Erythroblast (primary cell): ENCODE measurements around the gene SDHB.
A peak's percentile ranks its signal among the peaks of the same experiment; 100 is the strongest.

ENCODE experiments used
- DNase-seq, 2 experiments: peaks; one replicate each; lab custom pipeline; 2025; lab: John Stamatoyannopoulos, UW
- GATA1 ChIP-seq: IDR thresholded peaks from 2 replicates; pipeline ENCODE4 v1.6.1; 2011; ENCODE audit warnings: low read depth, mild to moderate bottlenecking, control low read depth, low read length, moderate library complexity
- POLR2A ChIP-seq: IDR thresholded peaks from 2 replicates; pipeline ENCODE4 v1.6.1; 2011; ENCODE audit warnings: mild to moderate bottlenecking, low read length

SDHB gene

GRCh38 chr1:17045634-17046333, 8.0 kb downstream of the SDHB start:
- TF ChIP-seq POLR2A (no peak), GATA1 (no peak)
- DNase-seq = peak; percentile 52 to 60

GRCh38 chr1:17045150-17045549, 8.7 kb downstream of the SDHB start:
- DNase-seq = peak in 1 of 2 experiments; percentile 23
- no peak for TF ChIP-seq POLR2A
- no peak for TF ChIP-seq GATA1

- no peak for DNase-seq
These were observed 10.2 kb downstream of the SDHB start for GRCh38 chr1:17043676-17044075.

DNA sequence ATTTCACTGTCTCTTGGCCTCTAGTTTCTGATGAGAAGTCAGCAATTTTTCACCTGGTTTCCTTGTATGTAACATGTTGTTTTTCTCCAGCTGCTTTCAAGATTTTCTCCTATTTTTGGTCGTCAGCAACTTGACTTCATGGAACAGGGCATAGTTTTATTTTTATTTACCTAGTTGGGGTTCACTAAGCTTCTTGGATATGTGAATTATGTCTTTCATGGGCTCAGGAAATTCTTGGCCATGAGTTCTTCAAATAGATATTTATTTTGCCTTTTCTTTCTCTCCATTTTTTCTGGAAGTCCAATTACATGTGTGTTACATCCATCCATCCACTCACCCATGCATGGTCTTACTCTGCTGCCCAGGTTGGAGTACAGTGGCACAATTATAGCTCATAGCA, 13.7 kb downstream of the SDHB start:
- DNase-seq = no peak

More at GRCh38 chr1:17043676-17044075, 10.2 kb downstream of the SDHB start:
- no peak for TF ChIP-seq POLR2A
- TF ChIP-seq GATA1 = no peak

DNA sequence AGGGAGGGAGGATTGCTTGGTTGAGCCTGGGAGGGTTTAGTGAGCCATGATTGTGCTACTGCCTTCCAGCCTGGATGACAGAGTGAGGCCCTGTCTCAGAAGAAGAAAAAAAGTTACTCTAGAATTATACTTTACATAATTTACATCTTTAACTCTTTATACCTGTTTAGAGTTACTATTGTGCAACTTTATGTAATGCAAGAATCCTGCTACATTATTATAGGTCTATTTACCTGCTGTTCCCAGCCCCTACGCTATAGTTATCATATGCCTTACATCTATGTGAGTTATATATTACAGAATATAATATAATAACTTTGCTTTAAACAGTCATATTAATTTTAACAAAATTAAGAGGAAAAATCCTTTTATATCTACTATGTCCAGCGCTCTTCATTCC, 14.3 kb downstream of the SDHB start:
- DNase-seq = no peak
- no peak for TF ChIP-seq POLR2A
- no peak for TF ChIP-seq GATA1

More for the DNA sequence above, 13.7 kb downstream of the SDHB start:
- TF ChIP-seq GATA1 = no peak
- TF ChIP-seq POLR2A = no peak

DNA sequence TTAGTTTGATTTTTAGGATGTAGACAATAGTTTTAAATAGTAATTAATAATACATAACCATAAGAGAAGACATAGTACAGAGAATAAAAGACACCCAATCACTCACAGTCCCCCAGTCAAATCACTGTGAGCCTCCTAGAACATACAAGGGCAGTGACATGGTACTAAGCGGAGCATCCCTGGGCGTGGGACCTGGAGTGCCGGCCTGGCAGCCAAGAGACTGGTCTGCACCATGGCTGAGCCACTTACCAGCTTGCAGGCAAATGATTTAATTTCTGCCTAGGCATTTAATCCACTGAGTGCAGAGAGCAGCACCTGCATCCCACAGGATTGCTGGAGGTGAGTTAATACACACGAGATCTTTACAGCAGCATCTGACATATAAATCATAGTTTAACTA, 20.4 kb downstream of the SDHB start:
- DNase-seq = no peak
- TF ChIP-seq POLR2A (no peak), GATA1 (no peak)

DNA sequence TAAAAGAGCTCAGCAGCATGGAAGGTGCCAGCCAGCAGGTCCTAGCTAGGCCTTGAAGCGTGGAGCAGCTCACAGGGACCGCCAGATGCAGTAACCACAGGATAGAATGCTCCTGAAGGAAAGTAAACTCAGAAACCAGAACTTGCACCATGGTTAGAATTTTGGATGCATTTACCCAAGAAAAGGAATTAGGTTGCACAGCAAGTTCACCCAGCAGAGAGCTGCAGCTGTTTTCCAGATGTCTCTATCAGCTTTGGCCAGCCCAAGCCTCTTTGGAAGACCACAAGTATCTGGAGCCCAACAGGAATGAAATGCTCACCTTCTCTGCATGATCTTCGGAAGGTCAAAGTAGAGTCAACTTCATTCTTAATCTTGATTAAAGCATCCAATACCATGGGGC, 21.1 kb downstream of the SDHB start:
- no peak for DNase-seq
- TF ChIP-seq GATA1 (no peak), POLR2A (no peak)

GRCh38 chr1:17031436-17031835, 22.4 kb downstream of the SDHB start:
- TF ChIP-seq POLR2A = no peak
- DNase-seq = no peak

DNA sequence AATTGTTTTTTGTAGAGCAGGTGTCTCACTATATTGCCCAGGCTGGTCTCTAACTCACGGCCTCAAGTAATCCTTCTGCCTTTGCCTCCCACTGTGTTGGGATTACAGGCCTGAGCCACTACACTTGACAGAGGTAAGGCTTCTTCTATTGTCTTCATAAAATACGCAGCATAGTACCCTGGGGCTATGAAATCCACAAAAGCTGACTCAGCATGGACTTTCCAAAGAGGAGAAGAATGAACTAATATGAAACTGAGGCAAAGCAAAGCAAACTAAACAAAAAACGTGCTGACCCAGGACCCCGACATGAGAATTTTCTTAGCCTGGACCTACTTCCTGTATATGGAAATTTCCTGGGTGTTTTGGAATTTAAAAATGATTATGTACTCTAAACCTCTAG, 23.6 kb downstream of the SDHB start:
- no peak for TF ChIP-seq POLR2A
- TF ChIP-seq GATA1 = no peak
- no peak for DNase-seq

DNA sequence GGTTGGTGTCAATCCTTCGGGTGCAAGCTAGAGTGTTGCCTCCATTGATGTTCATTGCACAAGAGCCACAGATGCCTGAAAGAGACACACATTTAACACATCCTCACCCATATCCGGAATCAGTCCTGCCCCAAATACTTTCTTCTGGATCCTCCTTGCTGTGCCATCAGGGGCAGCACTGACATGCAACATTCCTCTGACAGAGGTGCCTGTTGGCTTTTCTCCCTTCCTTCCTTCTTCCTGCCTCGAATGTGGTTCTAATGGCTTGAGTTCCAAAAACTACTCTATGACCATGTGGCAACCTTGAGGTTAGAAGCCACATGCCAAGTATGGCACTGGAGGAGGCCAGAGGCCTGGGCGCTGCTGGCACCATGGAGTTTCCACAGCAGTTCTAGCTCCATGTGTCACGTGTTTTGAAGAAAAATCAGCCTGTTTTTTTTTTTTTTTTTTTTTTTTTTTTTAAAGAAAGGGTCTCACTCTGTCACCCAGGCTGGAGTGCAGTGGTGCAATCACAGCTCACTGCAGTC, 25.1 kb downstream of the SDHB start:
- TF ChIP-seq GATA1 (no peak), POLR2A (no peak)
- no peak for DNase-seq

GRCh38 chr1:17027900-17028299, 25.9 kb downstream of the SDHB start:
- no peak for TF ChIP-seq POLR2A
- TF ChIP-seq GATA1 = no peak
- no peak for DNase-seq

- TF ChIP-seq GATA1 = no peak
- no peak for TF ChIP-seq POLR2A
- no peak for DNase-seq
These were observed 26.4 kb downstream of the SDHB start for GRCh38 chr1:17027403-17027802.

DNA sequence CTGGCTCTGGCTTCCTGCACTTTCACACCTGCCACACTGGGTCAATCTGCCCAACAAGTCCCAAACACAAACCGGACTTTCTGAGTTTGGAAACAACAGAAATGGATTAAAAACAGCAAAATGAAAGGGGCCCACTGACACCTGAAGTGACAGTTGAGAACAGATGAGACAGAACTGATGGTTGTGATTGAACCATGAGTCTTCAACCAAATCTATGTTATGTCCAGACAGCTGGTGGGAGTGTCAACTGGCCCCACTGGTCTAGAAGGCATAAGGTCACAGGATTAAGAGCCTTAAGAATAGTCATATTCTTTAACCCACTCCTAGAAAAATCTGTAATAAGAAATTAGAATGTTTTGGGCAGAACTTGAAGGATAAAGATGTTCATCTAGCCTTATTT, 29.1 kb downstream of the SDHB start:
- TF ChIP-seq POLR2A = no peak
- TF ChIP-seq GATA1 = no peak
- no peak for DNase-seq

- no peak for DNase-seq
- no peak for TF ChIP-seq POLR2A
These were observed 30.3 kb downstream of the SDHB start for GRCh38 chr1:17023573-17023972.

DNA sequence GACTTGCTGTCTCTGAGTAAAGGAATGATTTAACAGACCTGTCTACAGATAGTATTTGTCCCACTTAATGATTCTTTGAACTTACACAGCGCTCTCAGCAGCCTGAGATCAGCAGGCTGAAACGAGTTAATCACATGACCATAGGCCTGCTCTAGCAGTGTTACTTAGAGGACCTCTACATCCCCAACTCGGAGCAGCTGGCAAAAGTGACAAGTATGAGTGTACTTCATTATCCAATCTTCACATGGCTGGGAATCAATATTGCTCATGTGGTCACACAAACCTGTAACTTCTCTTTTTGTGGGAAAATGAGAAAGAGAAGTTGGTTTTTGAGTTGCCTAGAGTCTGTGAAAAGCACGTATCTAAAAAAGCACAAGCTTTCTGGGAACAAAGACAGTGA, 30.7 kb downstream of the SDHB start:
- TF ChIP-seq GATA1 (no peak), POLR2A (no peak)
- DNase-seq = no peak
